HG02763 (cell line): ENCODE measurements around the gene RANBP1.

Source experiments
- ATAC-seq: cut with Tn5 transposase; IDR thresholded peaks from one replicate; pipeline ENCODE4 v1.9.1; 2021; ENCODE audit warnings: mild to moderate bottlenecking, moderate library complexity; ENCODE audit not compliant: unreplicated experiment

The RANBP1 gene

GRCh38 chr22:20106849-20107237 lies 9.1 kb upstream of the RANBP1 start:
- no peak for ATAC-seq

- no peak for ATAC-seq
These were observed 8.4 kb upstream of the RANBP1 start for GRCh38 chr22:20107471-20107901.

GRCh38 chr22:20107951-20108756 lies 7.8 kb upstream of the RANBP1 start:
- ATAC-seq, result no peak

GRCh38 chr22:20108757-20109230 lies 7.1 kb upstream of the RANBP1 start:
- ATAC-seq, result no peak

GRCh38 chr22:20109411-20110358 lies 6.2 kb upstream of the RANBP1 start:
- ATAC-seq, result no peak

- ATAC-seq, result no peak
These were observed 5.4 kb upstream of the RANBP1 start for GRCh38 chr22:20110359-20110985.

- no peak for ATAC-seq
These were observed 4.7 kb upstream of the RANBP1 start for GRCh38 chr22:20111045-20111688.

- ATAC-seq, result no peak
These were observed 3.9 kb upstream of the RANBP1 start for GRCh38 chr22:20111689-20112622.

- no peak for ATAC-seq
These were observed 3.0 kb upstream of the RANBP1 start for GRCh38 chr22:20112623-20113511.

- ATAC-seq, result no peak
These were observed 2.2 kb upstream of the RANBP1 start for GRCh38 chr22:20113551-20114310.

GRCh38 chr22:20114506-20115475 lies 1.1 kb upstream of the RANBP1 start:
- no peak for ATAC-seq

- ATAC-seq, result no peak
These were observed 559 bp downstream of the RANBP1 start for GRCh38 chr22:20116376-20116950.

- peak; percentile 91 for ATAC-seq
These were observed 1.2 kb downstream of the RANBP1 start, which contains the start of gene TRMT2A for GRCh38 chr22:20116951-20117632. TRMT2A (minus strand) TSS chr22:20117226; CDS start chr22:20116906, 320 bp downstream.

- peak; percentile 12 for ATAC-seq
These were observed 1.9 kb downstream of the RANBP1 start for GRCh38 chr22:20117633-20118299.
